B cell (primary cell): Measurements from ENCODE around the gene SLC7A6OS. TPM values are rescaled to one million over a fixed set of nuclear protein-coding genes. Genes with fewer than 3 reads are reported as not detected.

Experiments
- ATAC-seq: fragments of 200-7000 bp; cut with Tn5 transposase; one replicate; pipeline ENCODE4 v1.10.0; 2021; ENCODE audit warnings: low read depth, mild to moderate bottlenecking, moderate number of reproducible peaks, moderate library complexity
- CTCF ChIA-PET: fragments of 350-600 bp; sonication (Branson Sonifier 250); formaldehyde crosslinking; loops from one replicate; lab custom pipeline; 2021; ENCODE audit warnings: antibody characterized with exemption, inconsistent platforms; lab: Charles Lee
- POLR2A ChIA-PET: fragments of 350-600 bp; sonication (Branson Sonifier 250); formaldehyde crosslinking; loops from one replicate; lab custom pipeline; 2021; ENCODE audit warnings: antibody characterized with exemption; lab: Charles Lee
- DNase-seq: peaks from one replicate; pipeline ENCODE4 v3.0.0; 2013
- H2AFZ ChIP-seq: 2 replicates; pipeline ENCODE4 v1.6.1; 2012; ENCODE audit warnings: mild to moderate bottlenecking, low read depth, low read length; ENCODE audit not compliant: insufficient read depth, poor library complexity, severe bottlenecking
- H3K27ac ChIP-seq, 2 donors: 1 replicate in 1 of 2; 2 replicates in 1 of 2; pipeline ENCODE4 v1.5.1; 2012 to 2013; ENCODE audit warnings: low read length in 2 of 2, mild to moderate bottlenecking in 2 of 2, moderate library complexity in 1 of 2
- H3K27me3 ChIP-seq, 4 experiments: fragments of 200-600 bp in 1 of 4; sonication (generic) in 1 of 4; replicated peaks in 1 of 4; 1 replicate in 2 of 4; 2 replicates in 2 of 4; pipeline versions ENCODE4 v1.6.1 to v1.7.0; 2013 to 2016; ENCODE audit warnings: low read length in 3 of 4, mild to moderate bottlenecking in 2 of 4, mixed read lengths in 1 of 4, moderate library complexity in 1 of 4; ENCODE audit not compliant: insufficient read depth in 4 of 4, control insufficient read depth in 3 of 4; ENCODE audit errors: control extremely low read depth in 1 of 4
- H3K36me3 ChIP-seq, 2 experiments: replicated peaks in 1 of 2; 1 replicate in 1 of 2; 2 replicates in 1 of 2; pipeline versions ENCODE4 v1.6.1 to v1.7.1; 2013; ENCODE audit warnings: low read length in 1 of 2; ENCODE audit not compliant: insufficient read depth in 2 of 2, control insufficient read depth in 1 of 2; ENCODE audit errors: control extremely low read depth in 1 of 2, extremely low read depth in 1 of 2
- H3K4me1 ChIP-seq, 2 donors: fragments of 200-600 bp in 1 of 2; sonication (generic) in 1 of 2; 1 replicate in 1 of 2; 2 replicates in 1 of 2; pipeline versions ENCODE4 v1.5.1 to v1.6.1; 2013 to 2017; ENCODE audit warnings: low read length in 2 of 2; ENCODE audit not compliant: control insufficient read depth in 2 of 2, insufficient read depth in 2 of 2
- H3K4me2 ChIP-seq: replicated peaks from 2 replicates; pipeline ENCODE3; 2012; ENCODE audit warnings: mild to moderate bottlenecking, low read depth, low read length; ENCODE audit not compliant: poor library complexity, severe bottlenecking
- H3K4me3 ChIP-seq, 5 experiments: fragments of 200-600 bp in 1 of 5; sonication (generic) in 1 of 5; 1 replicate in 3 of 5; 2 replicates in 2 of 5; pipeline versions ENCODE4 v1.5.1 to v1.7.0; 2011 to 2016; ENCODE audit warnings: low read length in 4 of 5, mild to moderate bottlenecking in 4 of 5, low read depth in 2 of 5, control low read depth in 1 of 5, moderate library complexity in 1 of 5; ENCODE audit not compliant: insufficient read depth in 1 of 5; ENCODE audit errors: control extremely low read depth in 1 of 5, extremely low read depth in 1 of 5
- H3K79me2 ChIP-seq: fragments of 200-600 bp; sonication (generic); one replicate; pipeline ENCODE4 v1.6.0; 2016; ENCODE audit warnings: low read length; ENCODE audit not compliant: control insufficient read depth, insufficient read depth
- H3K9ac ChIP-seq: fragments of 200-600 bp; sonication (generic); 2 replicates; pipeline ENCODE4 v1.6.1; 2017; ENCODE audit warnings: mild to moderate bottlenecking, low read length, moderate library complexity
- H3K9me3 ChIP-seq, 3 donors: one replicate each; pipeline versions ENCODE4 v1.6.1 to v1.7.1; 2013; ENCODE audit warnings: low read length in 2 of 3; ENCODE audit not compliant: control insufficient read depth in 2 of 3, insufficient read depth in 1 of 3; ENCODE audit errors: control extremely low read depth in 1 of 3
- H4K20me1 ChIP-seq: 2 replicates; pipeline ENCODE4 v1.6.0; 2012; ENCODE audit warnings: mild to moderate bottlenecking, low read length; ENCODE audit not compliant: insufficient read depth, control insufficient read depth, poor library complexity, severe bottlenecking
- H3K27ac Mint-ChIP-seq: one replicate; pipeline ENCODE4 v1.8.0; 2021; ENCODE audit warnings: mixed read lengths
- H3K27me3 Mint-ChIP-seq: one replicate; pipeline ENCODE4 v1.8.0; 2021; ENCODE audit warnings: mixed read lengths
- H3K4me1 Mint-ChIP-seq: one replicate; pipeline ENCODE4 v1.8.0; 2021; ENCODE audit warnings: mixed read lengths
- H3K4me3 Mint-ChIP-seq: one replicate; pipeline ENCODE4 v1.8.0; 2021; ENCODE audit warnings: mixed read lengths
- H3K9me3 Mint-ChIP-seq: one replicate; pipeline ENCODE4 v1.8.0; 2022; ENCODE audit warnings: mixed read lengths; ENCODE audit not compliant: insufficient read depth
- EZH2 ChIP-seq: IDR thresholded peaks from 2 replicates; pipeline ENCODE4 v1.6.1; 2012; ENCODE audit warnings: borderline replicate concordance, low read depth, mild to moderate bottlenecking, moderate library complexity, low read length; ENCODE audit not compliant: insufficient read depth, poor library complexity, severe bottlenecking
- WGBS: methylation state at CpG from one replicate; pipeline ENCODE4 v1.1.5; 2013; ENCODE audit warnings: missing lambda C conversion rate; ENCODE audit not compliant: insufficient coverage; 5-methylcytosine and 5-hydroxymethylcytosine counted together
- intact Hi-C: fragments of 100-400 bp; cut with micrococcal nuclease; formaldehyde crosslinking; loops from one replicate; pipeline ENCODE4 v1.10.0; 2022
- polyA plus RNA-seq: library from polyadenylated mRNA; depleted of rRNA; stranded (reverse); fragments of >200 nt; gene quantifications from 2 replicates; pipeline ENCODE4 v1.2.3, GENCODE V29; 2012
- total RNA-seq, 2 donors: library from RNA; stranded (reverse); fragments of 120-200 nt in 1 of 2; gene quantifications; 1 replicate in 1 of 2; 2 replicates in 1 of 2; pipeline versions ENCODE4 v1.2.3 to v1.2.4, GENCODE V29; 2013 to 2022
- TF ChIP-seq, protein P1 (sequence below): fragments of 200-600 bp; IDR thresholded peaks from one replicate; pipeline ENCODE4 v1.8.0; 2022; ENCODE audit warnings: antibody characterized with exemption, mild to moderate bottlenecking

The SLC7A6OS gene
- total and polyA plus RNA-seq, 2 donors (not counting 1 experiment from before 2014, with no cell fraction given): 9.9 to 54.1 TPM

- H3K4me3 Mint-ChIP-seq: peak overlapping the region; percentile 24
- no peak for ATAC-seq
- H3K27me3 Mint-ChIP-seq: no peaks in the 10 kb centered on the region
- H3K79me2 ChIP-seq: peaks cover 86% of the 10 kb centered on the region
- H3K4me3 ChIP-seq: no peak overlapping the region
- H3K9me3 Mint-ChIP-seq: no peaks in the 10 kb centered on the region
- WGBS: no CpG with 5 or more reads among the region's 8 CpGs
- peak overlapping the region; percentile 71 for H3K27ac Mint-ChIP-seq
- peaks cover 47 to 54% of the 10 kb centered on the region in 2 donors for H3K4me1 ChIP-seq
- H4K20me1 ChIP-seq: peaks cover 35% of the 10 kb centered on the region
- H3K27ac ChIP-seq: no peak overlapping the region
- H2AFZ ChIP-seq: no peak overlapping the region
- H3K36me3 ChIP-seq: peaks cover 9 to 40% of the 10 kb centered on the region in 2 experiments
- TF ChIP-seq, protein P1, sequence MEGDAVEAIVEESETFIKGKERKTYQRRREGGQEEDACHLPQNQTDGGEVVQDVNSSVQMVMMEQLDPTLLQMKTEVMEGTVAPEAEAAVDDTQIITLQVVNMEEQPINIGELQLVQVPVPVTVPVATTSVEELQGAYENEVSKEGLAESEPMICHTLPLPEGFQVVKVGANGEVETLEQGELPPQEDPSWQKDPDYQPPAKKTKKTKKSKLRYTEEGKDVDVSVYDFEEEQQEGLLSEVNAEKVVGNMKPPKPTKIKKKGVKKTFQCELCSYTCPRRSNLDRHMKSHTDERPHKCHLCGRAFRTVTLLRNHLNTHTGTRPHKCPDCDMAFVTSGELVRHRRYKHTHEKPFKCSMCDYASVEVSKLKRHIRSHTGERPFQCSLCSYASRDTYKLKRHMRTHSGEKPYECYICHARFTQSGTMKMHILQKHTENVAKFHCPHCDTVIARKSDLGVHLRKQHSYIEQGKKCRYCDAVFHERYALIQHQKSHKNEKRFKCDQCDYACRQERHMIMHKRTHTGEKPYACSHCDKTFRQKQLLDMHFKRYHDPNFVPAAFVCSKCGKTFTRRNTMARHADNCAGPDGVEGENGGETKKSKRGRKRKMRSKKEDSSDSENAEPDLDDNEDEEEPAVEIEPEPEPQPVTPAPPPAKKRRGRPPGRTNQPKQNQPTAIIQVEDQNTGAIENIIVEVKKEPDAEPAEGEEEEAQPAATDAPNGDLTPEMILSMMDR: no peak
- no peak for TF ChIP-seq EZH2
- ChIA-PET CTCF (interaction anchor here (1.0 to 3.7 kb wide), 8 partner anchors 8 to 55 kb away, joined by 5 to 20 read pairs (median 6); partner anchors contain the start of genes PRMT7, SLC7A6 and SLC7A6OS), POLR2A (no interaction called here)
- no peak overlapping the region for H3K4me2 ChIP-seq
- H3K9me3 ChIP-seq: no peaks in the 10 kb centered on the region
- DNase-seq: no peak
- intact Hi-C loops: loop anchor here (1.0 kb wide), 1 partner anchor 9 kb away; no protein-coding TSS in a partner anchor
- no peaks in the 10 kb centered on the region for H3K27me3 ChIP-seq
- peaks cover 62% of the 10 kb centered on the region for H3K4me1 Mint-ChIP-seq
- no peak overlapping the region for H3K9ac ChIP-seq
These were observed 36.9 kb downstream of the SLC7A6OS start for GRCh38 chr16:68273896-68274295.

- H3K79me2 ChIP-seq: peaks cover 87% of the 10 kb centered on the region
- no peak overlapping the region for H2AFZ ChIP-seq
- peaks cover 35% of the 10 kb centered on the region for H4K20me1 ChIP-seq
- peak overlapping the region; percentile 42 for H3K4me2 ChIP-seq
- peaks cover 47 to 54% of the 10 kb centered on the region in 2 donors for H3K4me1 ChIP-seq
- DNase-seq (no peak), ATAC-seq (no peak)
- H3K4me3 ChIP-seq: no peak overlapping the region
- H3K27ac ChIP-seq: peak overlapping the region in 1 of 2 donors; percentile 67
- no peak overlapping the region for H3K9ac ChIP-seq
- peak overlapping the region; percentile 82 for H3K27ac Mint-ChIP-seq
- TF ChIP-seq EZH2: no peak
- TF ChIP-seq, protein P1: no peak
- H3K9me3 ChIP-seq: no peaks in the 10 kb centered on the region
- intact Hi-C loops: loop anchor here (1.0 kb wide), 1 partner anchor 8 kb away; no protein-coding TSS in a partner anchor
- peak overlapping the region; percentile 54 for H3K4me3 Mint-ChIP-seq
- CTCF ChIA-PET: interaction anchor here (1.0 to 3.7 kb wide), 5 partner anchors 8 to 53 kb away, joined by 3 to 20 read pairs (median 6); partner anchors contain the start of genes PRMT7, SLC7A6 and SLC7A6OS
- WGBS: 95% methylated on average over 4 of the region's 5 CpGs
- no peaks in the 10 kb centered on the region for H3K9me3 Mint-ChIP-seq
- no peaks in the 10 kb centered on the region for H3K27me3 ChIP-seq
- POLR2A ChIA-PET: interaction anchor here (1.8 kb wide), 1 partner anchor 12 kb away, joined by 6 read pairs; no protein-coding TSS in a partner anchor
- H3K36me3 ChIP-seq: peaks cover 9 to 40% of the 10 kb centered on the region in 2 experiments
- H3K27me3 Mint-ChIP-seq: no peaks in the 10 kb centered on the region
- peaks cover 63% of the 10 kb centered on the region for H3K4me1 Mint-ChIP-seq
These were observed 37.3 kb downstream of the SLC7A6OS start for GRCh38 chr16:68273459-68273858.
